ENCODE measurements around the gene ACTL7A.
A peak's percentile ranks its signal among the peaks of the same experiment; 100 is the strongest.

The ACTL7A gene

GRCh38 chr9:108861997-108862396, at the start of gene ACTL7A:
Gene ACTL7A (plus strand): TSS chr9:108862266. CDS start chr9:108862323, 57 bp downstream.
- Histone ChIP-seq H3K4me3 (ENCODE audit: low read depth in 1 of 5, low read length in 5 of 5) (no peak within 1 kb of the TSS), H3K4me1 (ENCODE audit: control insufficient read depth in 5 of 5, insufficient read depth in 5 of 5, low read length in 5 of 5) (no peaks in the 10 kb centered on the region), H3K27ac (ENCODE audit: low read depth, low read length) (no peak within 1 kb of the TSS), H3K36me3 (ENCODE audit: control insufficient read depth in 5 of 5, insufficient read depth in 5 of 5, low read length in 5 of 5) (no peaks in the 10 kb centered on the region), H3K9me3 (ENCODE audit: control insufficient read depth in 5 of 5, low read length in 5 of 5) (no peaks in the 10 kb centered on the region), H3K27me3 (ENCODE audit: control insufficient read depth in 5 of 5, insufficient read depth in 4 of 5, low read length in 5 of 5) (no peaks in the 10 kb centered on the region), H3K9ac (ENCODE audit: low read length in 5 of 5) (no peak within 1 kb of the TSS)

GRCh38 chr9:108812396-108813025, 49.6 kb upstream of the ACTL7A start:
- Histone ChIP-seq H3K9me3 (ENCODE audit: control insufficient read depth in 5 of 5, low read length in 5 of 5) (no peaks in the 10 kb centered on the region), H3K36me3 (ENCODE audit: control insufficient read depth in 5 of 5, insufficient read depth in 5 of 5, low read length in 5 of 5) (no peaks in the 10 kb centered on the region), H3K4me3 (ENCODE audit: low read depth in 1 of 5, low read length in 5 of 5) (no peak overlapping the region), H3K27me3 (ENCODE audit: control insufficient read depth in 5 of 5, insufficient read depth in 4 of 5, low read length in 5 of 5) (no peaks in the 10 kb centered on the region), H3K4me1 (ENCODE audit: control insufficient read depth in 5 of 5, insufficient read depth in 5 of 5, low read length in 5 of 5) (peaks cover 0 to 15% (median 6%) of the 10 kb centered on the region in 5 donors), H3K9ac (ENCODE audit: low read length in 5 of 5) (no peak overlapping the region), H3K27ac (ENCODE audit: low read depth, low read length) (no peak overlapping the region)

- H3K4me3 ChIP-seq (ENCODE audit: low read depth in 1 of 5, low read length in 5 of 5) = no peak overlapping the region
- H3K9me3 ChIP-seq (ENCODE audit: control insufficient read depth in 5 of 5, low read length in 5 of 5) = no peaks in the 10 kb centered on the region
- H3K4me1 ChIP-seq (ENCODE audit: control insufficient read depth in 5 of 5, insufficient read depth in 5 of 5, low read length in 5 of 5) = peaks cover 0 to 15% (median 6%) of the 10 kb centered on the region in 5 donors
- H3K27me3 ChIP-seq (ENCODE audit: control insufficient read depth in 5 of 5, insufficient read depth in 4 of 5, low read length in 5 of 5) = no peaks in the 10 kb centered on the region
- H3K36me3 ChIP-seq (ENCODE audit: control insufficient read depth in 5 of 5, insufficient read depth in 5 of 5, low read length in 5 of 5) = no peaks in the 10 kb centered on the region
- no peak overlapping the region for H3K27ac ChIP-seq (ENCODE audit: low read depth, low read length)
- H3K9ac ChIP-seq (ENCODE audit: low read length in 5 of 5) = no peak overlapping the region
These were observed 48.0 kb upstream of the ACTL7A start for GRCh38 chr9:108813951-108814601.

GRCh38 chr9:108815156-108815555, 46.9 kb upstream of the ACTL7A start:
- Histone ChIP-seq H3K9me3 (ENCODE audit: control insufficient read depth in 5 of 5, low read length in 5 of 5) (no peaks in the 10 kb centered on the region), H3K4me3 (ENCODE audit: low read depth in 1 of 5, low read length in 5 of 5) (no peak overlapping the region), H3K36me3 (ENCODE audit: control insufficient read depth in 5 of 5, insufficient read depth in 5 of 5, low read length in 5 of 5) (no peaks in the 10 kb centered on the region), H3K4me1 (ENCODE audit: control insufficient read depth in 5 of 5, insufficient read depth in 5 of 5, low read length in 5 of 5) (peaks cover 0 to 15% (median 6%) of the 10 kb centered on the region in 5 donors), H3K27ac (ENCODE audit: low read depth, low read length) (no peak overlapping the region), H3K9ac (ENCODE audit: low read length in 5 of 5) (no peak overlapping the region), H3K27me3 (ENCODE audit: control insufficient read depth in 5 of 5, insufficient read depth in 4 of 5, low read length in 5 of 5) (no peaks in the 10 kb centered on the region)

- no peaks in the 10 kb centered on the region for H3K27me3 ChIP-seq (ENCODE audit: control insufficient read depth in 5 of 5, insufficient read depth in 4 of 5, low read length in 5 of 5)
- no peaks in the 10 kb centered on the region for H3K36me3 ChIP-seq (ENCODE audit: control insufficient read depth in 5 of 5, insufficient read depth in 5 of 5, low read length in 5 of 5)
- H3K9ac ChIP-seq (ENCODE audit: low read length in 5 of 5) = no peak overlapping the region
- peak overlapping the region in 2 of 5 donors; percentile 22 to 31 for H3K4me3 ChIP-seq (ENCODE audit: low read depth in 1 of 5, low read length in 5 of 5)
- H3K27ac ChIP-seq (ENCODE audit: low read depth, low read length) = no peak overlapping the region
- H3K9me3 ChIP-seq (ENCODE audit: control insufficient read depth in 5 of 5, low read length in 5 of 5) = no peaks in the 10 kb centered on the region
- H3K4me1 ChIP-seq (ENCODE audit: control insufficient read depth in 5 of 5, insufficient read depth in 5 of 5, low read length in 5 of 5) = peaks cover 0 to 15% (median 6%) of the 10 kb centered on the region in 5 donors
These were observed 46.0 kb upstream of the ACTL7A start for GRCh38 chr9:108816037-108816436.

- Histone ChIP-seq H3K36me3 (ENCODE audit: control insufficient read depth in 5 of 5, insufficient read depth in 5 of 5, low read length in 5 of 5) (no peaks in the 10 kb centered on the region), H3K27ac (ENCODE audit: low read depth, low read length) (no peak overlapping the region), H3K4me3 (ENCODE audit: low read depth in 1 of 5, low read length in 5 of 5) (no peak overlapping the region), H3K4me1 (ENCODE audit: control insufficient read depth in 5 of 5, insufficient read depth in 5 of 5, low read length in 5 of 5) (no peaks in the 10 kb centered on the region), H3K27me3 (ENCODE audit: control insufficient read depth in 5 of 5, insufficient read depth in 4 of 5, low read length in 5 of 5) (no peaks in the 10 kb centered on the region), H3K9me3 (ENCODE audit: control insufficient read depth in 5 of 5, low read length in 5 of 5) (peaks cover 0 to 9% (median 4%) of the 10 kb centered on the region in 5 donors), H3K9ac (ENCODE audit: low read length in 5 of 5) (no peak overlapping the region)
These were observed 38.2 kb upstream of the ACTL7A start for GRCh38 chr9:108823829-108824228.

GRCh38 chr9:108830272-108830671, 31.8 kb upstream of the ACTL7A start:
- Histone ChIP-seq H3K4me1 (ENCODE audit: control insufficient read depth in 5 of 5, insufficient read depth in 5 of 5, low read length in 5 of 5) (peaks cover 0 to 19% (median 0%) of the 10 kb centered on the region in 5 donors), H3K36me3 (ENCODE audit: control insufficient read depth in 5 of 5, insufficient read depth in 5 of 5, low read length in 5 of 5) (no peaks in the 10 kb centered on the region), H3K27me3 (ENCODE audit: control insufficient read depth in 5 of 5, insufficient read depth in 4 of 5, low read length in 5 of 5) (no peaks in the 10 kb centered on the region), H3K9me3 (ENCODE audit: control insufficient read depth in 5 of 5, low read length in 5 of 5) (no peaks in the 10 kb centered on the region), H3K4me3 (ENCODE audit: low read depth in 1 of 5, low read length in 5 of 5) (no peak overlapping the region), H3K9ac (ENCODE audit: low read length in 5 of 5) (no peak overlapping the region), H3K27ac (ENCODE audit: low read depth, low read length) (no peak overlapping the region)

- peaks cover 0 to 19% (median 0%) of the 10 kb centered on the region in 5 donors for H3K4me1 ChIP-seq (ENCODE audit: control insufficient read depth in 5 of 5, insufficient read depth in 5 of 5, low read length in 5 of 5)
- H3K27me3 ChIP-seq (ENCODE audit: control insufficient read depth in 5 of 5, insufficient read depth in 4 of 5, low read length in 5 of 5) = no peaks in the 10 kb centered on the region
- no peak overlapping the region for H3K4me3 ChIP-seq (ENCODE audit: low read depth in 1 of 5, low read length in 5 of 5)
- no peaks in the 10 kb centered on the region for H3K36me3 ChIP-seq (ENCODE audit: control insufficient read depth in 5 of 5, insufficient read depth in 5 of 5, low read length in 5 of 5)
- H3K27ac ChIP-seq (ENCODE audit: low read depth, low read length) = no peak overlapping the region
- H3K9ac ChIP-seq (ENCODE audit: low read length in 5 of 5) = no peak overlapping the region
- H3K9me3 ChIP-seq (ENCODE audit: control insufficient read depth in 5 of 5, low read length in 5 of 5) = no peaks in the 10 kb centered on the region
These were observed 30.4 kb upstream of the ACTL7A start for GRCh38 chr9:108831496-108832178.

- no peak overlapping the region for H3K27ac ChIP-seq (ENCODE audit: low read depth, low read length)
- peaks cover 0 to 19% (median 0%) of the 10 kb centered on the region in 5 donors for H3K4me1 ChIP-seq (ENCODE audit: control insufficient read depth in 5 of 5, insufficient read depth in 5 of 5, low read length in 5 of 5)
- H3K4me3 ChIP-seq (ENCODE audit: low read depth in 1 of 5, low read length in 5 of 5) = no peak overlapping the region
- H3K36me3 ChIP-seq (ENCODE audit: control insufficient read depth in 5 of 5, insufficient read depth in 5 of 5, low read length in 5 of 5) = no peaks in the 10 kb centered on the region
- H3K9ac ChIP-seq (ENCODE audit: low read length in 5 of 5) = no peak overlapping the region
- no peaks in the 10 kb centered on the region for H3K27me3 ChIP-seq (ENCODE audit: control insufficient read depth in 5 of 5, insufficient read depth in 4 of 5, low read length in 5 of 5)
- no peaks in the 10 kb centered on the region for H3K9me3 ChIP-seq (ENCODE audit: control insufficient read depth in 5 of 5, low read length in 5 of 5)
These were observed 29.9 kb upstream of the ACTL7A start for GRCh38 chr9:108832179-108832500.

GRCh38 chr9:108834959-108835665, 27.0 kb upstream of the ACTL7A start:
- Histone ChIP-seq H3K27me3 (ENCODE audit: control insufficient read depth in 5 of 5, insufficient read depth in 4 of 5, low read length in 5 of 5) (no peaks in the 10 kb centered on the region), H3K9me3 (ENCODE audit: control insufficient read depth in 5 of 5, low read length in 5 of 5) (no peaks in the 10 kb centered on the region), H3K27ac (ENCODE audit: low read depth, low read length) (no peak overlapping the region), H3K4me3 (ENCODE audit: low read depth in 1 of 5, low read length in 5 of 5) (no peak overlapping the region), H3K4me1 (ENCODE audit: control insufficient read depth in 5 of 5, insufficient read depth in 5 of 5, low read length in 5 of 5) (peaks cover 0 to 17% (median 0%) of the 10 kb centered on the region in 5 donors), H3K36me3 (ENCODE audit: control insufficient read depth in 5 of 5, insufficient read depth in 5 of 5, low read length in 5 of 5) (no peaks in the 10 kb centered on the region), H3K9ac (ENCODE audit: low read length in 5 of 5) (no peak overlapping the region)
